Inflammatory macrophage (primary cell): ENCODE data around the gene LRRN4CL.
"Not testable (repeated sequence)": the region's sequence is repeated elsewhere in the genome, so short reads cannot be mapped to it uniquely, and the experiment has no call there.

Experiments
- DNase-seq, 2 donors: peaks; one replicate each; pipeline ENCODE4 v3.0.0-alpha.2; 2020 to 2022

Gene LRRN4CL

GRCh38 chr11:62709247-62710000, 20.1 kb upstream of the LRRN4CL start:
- DNase-seq: peak; percentile 99

- DNase-seq: no peak
Observed at GRCh38 chr11:62708793-62709192, 19.5 kb upstream of the LRRN4CL start.

GRCh38 chr11:62708392-62708791, 19.1 kb upstream of the LRRN4CL start:
- DNase-seq: no peak

- no peak for DNase-seq
Observed at GRCh38 chr11:62707277-62707861, 18.0 kb upstream of the LRRN4CL start, which contains the start of the genes BSCL2 and GNG3. Gene BSCL2 (minus strand): TSS chr11:62707424. CDS start chr11:62707195, 229 bp downstream. Gene GNG3 (plus strand): TSS chr11:62707676. CDS start chr11:62708296, 620 bp downstream.

GRCh38 chr11:62706850-62707247, 17.5 kb upstream of the LRRN4CL start:
- DNase-seq: no peak

- peak; percentile 94 to 96 for DNase-seq
Observed at GRCh38 chr11:62705880-62706849, 16.8 kb upstream of the LRRN4CL start.

- peak in 1 of 2 donors; percentile 22 for DNase-seq
Observed at GRCh38 chr11:62705413-62705812, 16.1 kb upstream of the LRRN4CL start.

- peak; percentile 44 to 59 for DNase-seq
Observed at GRCh38 chr11:62703921-62704320, 14.6 kb upstream of the LRRN4CL start.

- peak; percentile 80 to 91 for DNase-seq
Observed at GRCh38 chr11:62702246-62702645, 12.9 kb upstream of the LRRN4CL start.

- DNase-seq: peak; percentile 77 to 78
Observed at GRCh38 chr11:62694455-62695167, 5.3 kb upstream of the LRRN4CL start.

GRCh38 chr11:62693624-62694023, 4.3 kb upstream of the LRRN4CL start:
- DNase-seq: not testable (repeated sequence)

- DNase-seq: no peak
Observed at GRCh38 chr11:62688491-62688890, 839 bp downstream of the LRRN4CL start.

- DNase-seq: no peak
Observed at GRCh38 chr11:62687508-62688396, 1.6 kb downstream of the LRRN4CL start.

- no peak for DNase-seq
Observed at GRCh38 chr11:62682518-62682917, 6.8 kb downstream of the LRRN4CL start.

- DNase-seq: peak; percentile 67 to 71
Observed at GRCh38 chr11:62680825-62681240, 8.5 kb downstream of the LRRN4CL start.

GRCh38 chr11:62678770-62679696, 10.3 kb downstream of the LRRN4CL start, which contains the start of gene UBXN1:
Gene UBXN1 (minus strand): TSS chr11:62679073. CDS start chr11:62678923, 150 bp downstream.
- peak; percentile 97 to 99 for DNase-seq

- DNase-seq: no peak
Observed at GRCh38 chr11:62678433-62678769, 10.9 kb downstream of the LRRN4CL start.

- DNase-seq: no peak
Observed at GRCh38 chr11:62677714-62678113, 11.6 kb downstream of the LRRN4CL start.

- DNase-seq: no peak
Observed at GRCh38 chr11:62677156-62677555, 12.2 kb downstream of the LRRN4CL start.

- no peak for DNase-seq
Observed at GRCh38 chr11:62676698-62677097, 12.6 kb downstream of the LRRN4CL start.
